ENCODE measurements around the gene SENP5.

DNA sequence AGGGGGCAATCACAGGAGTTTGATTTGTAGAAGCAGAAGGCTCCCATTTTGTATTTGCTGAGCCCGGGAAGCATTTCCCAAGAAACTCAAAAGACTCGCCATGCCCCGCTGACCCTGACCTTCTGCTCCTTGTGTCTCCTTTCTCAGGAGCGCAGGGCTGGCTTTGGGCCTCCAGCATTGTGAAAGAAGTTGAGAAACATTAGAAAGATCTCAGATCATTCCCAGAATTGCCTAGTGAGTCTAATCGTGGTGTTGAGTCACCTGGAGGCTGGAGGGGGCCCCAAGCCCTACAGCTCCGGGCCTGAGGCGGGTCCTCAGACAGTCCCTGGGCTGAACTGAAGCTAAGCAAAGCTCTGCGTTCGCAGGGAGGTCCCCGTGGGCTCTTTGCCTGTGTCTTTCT, 111.8 kb downstream of the SENP5 start:
- TF ChIP-seq, protein P1, sequence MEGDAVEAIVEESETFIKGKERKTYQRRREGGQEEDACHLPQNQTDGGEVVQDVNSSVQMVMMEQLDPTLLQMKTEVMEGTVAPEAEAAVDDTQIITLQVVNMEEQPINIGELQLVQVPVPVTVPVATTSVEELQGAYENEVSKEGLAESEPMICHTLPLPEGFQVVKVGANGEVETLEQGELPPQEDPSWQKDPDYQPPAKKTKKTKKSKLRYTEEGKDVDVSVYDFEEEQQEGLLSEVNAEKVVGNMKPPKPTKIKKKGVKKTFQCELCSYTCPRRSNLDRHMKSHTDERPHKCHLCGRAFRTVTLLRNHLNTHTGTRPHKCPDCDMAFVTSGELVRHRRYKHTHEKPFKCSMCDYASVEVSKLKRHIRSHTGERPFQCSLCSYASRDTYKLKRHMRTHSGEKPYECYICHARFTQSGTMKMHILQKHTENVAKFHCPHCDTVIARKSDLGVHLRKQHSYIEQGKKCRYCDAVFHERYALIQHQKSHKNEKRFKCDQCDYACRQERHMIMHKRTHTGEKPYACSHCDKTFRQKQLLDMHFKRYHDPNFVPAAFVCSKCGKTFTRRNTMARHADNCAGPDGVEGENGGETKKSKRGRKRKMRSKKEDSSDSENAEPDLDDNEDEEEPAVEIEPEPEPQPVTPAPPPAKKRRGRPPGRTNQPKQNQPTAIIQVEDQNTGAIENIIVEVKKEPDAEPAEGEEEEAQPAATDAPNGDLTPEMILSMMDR (conservative IDR thresholded peaks at IDR 0.05; ENCODE audit: low read length) = no peak
- no peak for TF ChIP-seq EZH2phosphoT487 (IDR thresholded peaks at IDR 0.05; ENCODE audit: borderline replicate concordance)

Data from Loucy (cell line).